Naive thymus-derived CD8-positive, alpha-beta T cell (primary cell): ENCODE measurements around the gene SMG5. TPM values are rescaled to one million over a fixed set of nuclear protein-coding genes. Genes with fewer than 3 reads are reported as not detected.

Source experiments
- ATAC-seq, 2 donors: fragments of 150-1000 bp; cut with Tn5 transposase in 1 of 2; sonication (Bioruptor Pico), chemical (Tn5 transposase) in 1 of 2; 1 replicate in 1 of 2; 2 replicates in 1 of 2; pipeline ENCODE4 v1.10.0; 2021; ENCODE audit warnings: mild to moderate bottlenecking in 2 of 2, moderate library complexity in 2 of 2
- POLR2A ChIA-PET: fragments of 350-600 bp; sonication (Branson Sonifier 250); formaldehyde crosslinking; loops from one replicate; lab custom pipeline; 2021; ENCODE audit warnings: antibody characterized with exemption; lab: Charles Lee
- DNase-seq, 10 donors: peaks; one replicate each; pipeline versions ENCODE4 v3.0.0 to v3.0.0-alpha.2; 2020 to 2022
- H3K27ac Mint-ChIP-seq, 10 donors: one replicate each; pipeline ENCODE4 v1.8.0; 2020 to 2022; ENCODE audit warnings: mild to moderate bottlenecking in 10 of 10, mixed read lengths in 10 of 10, moderate library complexity in 4 of 10, inconsistent platforms in 1 of 10
- H3K27me3 Mint-ChIP-seq, 5 donors: one replicate each; pipeline ENCODE4 v1.8.0; 2021 to 2022; ENCODE audit warnings: mixed read lengths in 5 of 5
- H3K36me3 Mint-ChIP-seq, 3 donors: one replicate each; pipeline ENCODE4 v1.8.0; 2020 to 2022; ENCODE audit warnings: mixed read lengths in 3 of 3, mild to moderate bottlenecking in 2 of 3, inconsistent platforms in 1 of 3
- H3K4me1 Mint-ChIP-seq, 4 donors: one replicate each; pipeline ENCODE4 v1.8.0; 2021 to 2022; ENCODE audit warnings: mixed read lengths in 4 of 4
- H3K4me3 Mint-ChIP-seq, 10 donors: one replicate each; pipeline ENCODE4 v1.8.0; 2020 to 2022; ENCODE audit warnings: mild to moderate bottlenecking in 10 of 10, mixed read lengths in 10 of 10, moderate library complexity in 6 of 10, inconsistent platforms in 1 of 10
- H3K9me3 Mint-ChIP-seq, 9 donors: one replicate each; pipeline ENCODE4 v1.8.0; 2020 to 2022; ENCODE audit warnings: mixed read lengths in 9 of 9, mild to moderate bottlenecking in 3 of 9, inconsistent platforms in 1 of 9, moderate library complexity in 1 of 9
- polyA plus RNA-seq, 3 donors: library from polyadenylated mRNA; unstranded; fragments of 300-500 nt; fragmentation: Illumina TruSeq; gene quantifications; one replicate each; pipeline ENCODE4 v1.2.3, GENCODE V29; 2021
- total RNA-seq, 8 experiments: library from RNA in 2 of 8; stranded (reverse) in 2 of 8; gene quantifications; one replicate each; pipeline ENCODE4 v1.2.3 and lab custom pipeline; 2021 to 2026

SMG5 gene
- total and polyA plus RNA-seq, 5 experiments from 2014 or later: 9.5 to 68.9 (median 28.4) TPM

DNA sequence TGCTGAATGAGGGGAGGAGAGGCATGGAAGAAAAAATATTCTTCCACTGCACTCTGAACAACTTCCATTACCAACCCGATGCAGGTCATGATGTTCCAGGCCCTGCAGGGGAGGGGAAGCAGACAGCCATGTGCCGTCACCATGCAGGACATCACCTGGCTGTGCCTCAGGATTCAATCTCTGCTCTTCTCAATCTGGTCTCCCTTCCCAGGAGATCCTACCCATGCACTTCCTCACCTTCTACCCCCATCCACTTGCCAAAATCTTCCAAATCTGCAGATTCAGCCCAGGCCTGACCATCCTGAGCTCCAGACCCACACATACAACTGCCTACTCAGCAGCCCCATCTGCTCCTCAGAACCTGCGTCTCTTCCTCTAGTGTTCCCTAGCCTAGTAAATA, 29.0 kb downstream of the SMG5 start:
- no peak for DNase-seq
- Mint-ChIP-seq H3K27me3 (no peaks in the 10 kb centered on the region), H3K27ac (peak overlapping the region in 6 of 10 donors; percentile 11 to 86 (median 70)), H3K4me1 (peaks cover 6 to 11% (median 8%) of the 10 kb centered on the region in 4 donors), H3K4me3 (no peak overlapping the region), H3K9me3 (no peaks in the 10 kb centered on the region), H3K36me3 (peaks cover 0 to 69% (median 5%) of the 10 kb centered on the region in 3 donors)
- POLR2A ChIA-PET: interaction anchor here (0.7 kb wide), 1 partner anchor 364 kb away, joined by 3 read pairs; no protein-coding TSS in a partner anchor
- no peak for ATAC-seq

DNA sequence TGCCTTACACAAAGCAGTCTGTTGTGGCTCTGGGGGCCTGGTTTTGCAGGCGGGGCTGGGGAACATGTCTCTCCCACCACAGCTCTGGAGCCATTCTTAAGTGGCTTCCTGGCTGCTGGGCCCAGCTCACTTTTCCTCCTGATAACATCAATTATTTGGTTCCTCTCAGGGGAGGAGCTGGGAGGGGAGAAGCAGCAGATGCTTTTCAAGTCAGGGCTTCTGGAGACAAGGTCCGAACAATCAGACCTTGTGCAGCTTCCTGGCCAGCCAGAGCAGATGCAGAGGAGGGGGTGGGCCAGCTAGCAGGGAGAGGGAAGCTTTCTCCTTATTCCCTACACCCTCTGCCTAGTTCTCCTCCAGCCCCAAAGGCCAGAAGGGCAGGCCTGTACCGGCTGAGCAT, 31.1 kb downstream of the SMG5 start:
- H3K27ac Mint-ChIP-seq: peak overlapping the region in 5 of 10 donors; percentile 10 to 74 (median 40)
- H3K9me3 Mint-ChIP-seq: no peaks in the 10 kb centered on the region
- ATAC-seq (no peak), DNase-seq (no peak)
- H3K36me3 Mint-ChIP-seq: peaks cover 0 to 48% (median 0%) of the 10 kb centered on the region in 3 donors
- no peak overlapping the region for H3K4me3 Mint-ChIP-seq
- no peaks in the 10 kb centered on the region for H3K27me3 Mint-ChIP-seq
- peaks cover 0 to 14% (median 3%) of the 10 kb centered on the region in 4 donors for H3K4me1 Mint-ChIP-seq
- POLR2A ChIA-PET: interaction anchor here (1.5 kb wide), 1 partner anchor 9 kb away, joined by 3 read pairs; no protein-coding TSS in a partner anchor

DNA sequence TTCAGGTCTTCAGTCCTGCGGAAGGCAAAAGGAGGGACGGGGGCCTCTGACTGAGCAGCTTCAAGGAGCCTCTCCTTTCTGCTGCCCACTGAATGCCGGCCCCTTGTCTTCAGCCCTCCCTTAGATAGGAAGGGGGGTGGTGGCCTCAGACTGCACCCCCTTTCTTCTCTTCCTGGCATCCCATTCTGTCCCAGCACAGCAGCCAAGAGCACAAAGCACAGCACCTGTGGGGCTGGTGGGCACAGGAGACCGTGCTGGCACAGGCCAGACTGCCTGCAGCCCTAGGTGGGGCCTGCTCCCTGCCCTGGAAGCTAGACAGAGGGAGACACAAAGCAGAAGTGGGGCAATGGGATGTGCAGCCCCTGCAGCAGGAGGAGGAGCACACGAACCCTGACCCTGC, 33.0 kb downstream of the SMG5 start:
- no peak for DNase-seq
- Mint-ChIP-seq H3K4me3 (no peak overlapping the region), H3K9me3 (no peaks in the 10 kb centered on the region), H3K4me1 (peaks cover 16 to 21% (median 19%) of the 10 kb centered on the region in 4 donors), H3K27me3 (no peaks in the 10 kb centered on the region), H3K27ac (peak overlapping the region in 2 of 10 donors; percentile 38 to 72), H3K36me3 (peaks cover 0 to 40% (median 0%) of the 10 kb centered on the region in 3 donors)
- POLR2A ChIA-PET: interaction anchor here (0.6 kb wide), 1 partner anchor 24 kb away, joined by 7 read pairs; no protein-coding TSS in a partner anchor
- ATAC-seq: no peak

DNA sequence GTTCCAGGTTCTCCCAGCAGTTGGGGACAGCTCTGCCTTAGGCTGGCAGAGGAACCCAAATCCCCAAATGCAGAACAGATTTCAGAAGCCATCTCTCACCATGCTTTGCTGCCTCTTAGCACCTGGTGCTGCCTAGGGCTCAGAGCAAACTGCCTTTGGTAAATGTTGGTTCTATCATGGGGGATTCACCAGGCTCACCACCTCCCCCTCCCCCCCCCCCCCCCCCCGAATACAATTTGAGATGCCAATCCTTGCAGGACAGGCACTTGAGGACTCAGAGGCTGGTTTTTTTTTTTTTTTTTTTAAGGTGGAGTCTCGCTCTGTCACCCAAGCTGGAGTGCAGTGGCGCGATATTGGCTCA, 34.3 kb downstream of the SMG5 start:
- H3K4me1 Mint-ChIP-seq: peaks cover 16 to 22% (median 19%) of the 10 kb centered on the region in 4 donors
- DNase-seq: peak in 1 of 10 donors; percentile 43
- peak in 1 of 2 donors; percentile 9 for ATAC-seq
- H3K36me3 Mint-ChIP-seq: peaks cover 0 to 29% (median 0%) of the 10 kb centered on the region in 3 donors
- POLR2A ChIA-PET: interaction anchor here (0.5 to 0.6 kb wide), 2 partner anchors 39 to 338 kb away, joined by 3 to 6 read pairs; no protein-coding TSS in a partner anchor
- no peaks in the 10 kb centered on the region for H3K9me3 Mint-ChIP-seq
- peak overlapping the region in 2 of 10 donors; percentile 29 to 83 for H3K27ac Mint-ChIP-seq
- no peaks in the 10 kb centered on the region for H3K27me3 Mint-ChIP-seq
- H3K4me3 Mint-ChIP-seq: peak overlapping the region in 1 of 10 donors; percentile 45

GRCh38 chr1:156247460-156248322, 34.9 kb downstream of the SMG5 start, which contains the start of gene PAQR6:
PAQR6 (minus strand) TSS chr1:156248056; CDS start chr1:156246731, 1,325 bp downstream.
- ATAC-seq (peak in 1 of 2 donors; percentile 6), DNase-seq (peak in 1 of 10 donors; percentile 60)
- Mint-ChIP-seq H3K36me3 (peaks cover 0 to 22% (median 0%) of the 10 kb centered on the region in 3 donors), H3K27ac (peak within 1 kb of the TSS in 6 of 10 donors; percentile 29 to 83 (median 46)), H3K4me3 (peak within 1 kb of the TSS in 3 of 10 donors; percentile 5 to 45 (median 37)), H3K27me3 (no peaks in the 10 kb centered on the region), H3K9me3 (no peaks in the 10 kb centered on the region), H3K4me1 (peaks cover 14 to 22% (median 19%) of the 10 kb centered on the region in 4 donors)
- POLR2A ChIA-PET: interaction anchor here (0.5 kb wide), 1 partner anchor 40 kb away, joined by 6 read pairs; no protein-coding TSS in a partner anchor

DNA sequence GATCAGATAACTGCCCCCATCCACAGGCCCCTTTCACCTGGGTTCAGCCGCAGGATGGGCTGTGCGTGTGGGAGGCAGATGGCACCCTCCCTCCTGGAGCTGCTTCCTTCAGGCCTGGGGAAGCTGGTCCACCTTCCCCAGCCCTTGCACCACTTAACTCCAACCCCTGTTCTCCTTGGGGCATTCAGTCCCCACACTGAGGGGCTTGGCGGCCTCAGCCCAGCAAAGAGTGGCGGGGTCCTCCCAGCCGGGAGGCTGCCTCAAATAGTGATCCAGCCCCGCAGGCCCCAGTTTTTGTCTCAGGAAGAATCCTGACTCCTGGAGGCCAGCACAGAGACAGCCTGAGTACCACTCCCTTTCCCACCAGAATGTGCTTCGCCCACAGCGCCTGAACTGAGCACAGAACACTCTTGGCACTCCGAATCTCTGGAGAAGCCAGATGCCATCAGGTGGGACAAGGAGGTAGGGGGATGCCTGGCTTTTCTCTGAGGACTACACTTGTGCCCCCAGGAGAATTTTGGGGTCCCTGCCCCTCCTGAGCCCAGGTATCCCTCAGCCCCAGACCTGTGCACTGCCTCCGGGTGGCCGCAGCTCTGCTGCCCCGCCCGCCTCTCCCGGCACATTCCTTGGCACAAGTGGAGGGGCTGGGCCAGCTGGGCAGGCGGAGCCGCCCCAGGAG, 35.7 kb downstream of the SMG5 start:
- H3K9me3 Mint-ChIP-seq: no peaks in the 10 kb centered on the region
- ATAC-seq (no peak), DNase-seq (peak in 1 of 10 donors; percentile 52)
- peaks cover 0 to 16% (median 0%) of the 10 kb centered on the region in 3 donors for H3K36me3 Mint-ChIP-seq
- H3K4me1 Mint-ChIP-seq: peaks cover 14 to 22% (median 19%) of the 10 kb centered on the region in 4 donors
- H3K4me3 Mint-ChIP-seq: peak overlapping the region in 5 of 10 donors; percentile 30 to 58 (median 44)
- H3K27me3 Mint-ChIP-seq: no peaks in the 10 kb centered on the region
- POLR2A ChIA-PET: interaction anchor here (1.3 kb wide), 1 partner anchor 34 kb away, joined by 5 read pairs; the partner anchor contains the start of gene PMF1
- peak overlapping the region in 1 of 10 donors; percentile 53 for H3K27ac Mint-ChIP-seq

DNA sequence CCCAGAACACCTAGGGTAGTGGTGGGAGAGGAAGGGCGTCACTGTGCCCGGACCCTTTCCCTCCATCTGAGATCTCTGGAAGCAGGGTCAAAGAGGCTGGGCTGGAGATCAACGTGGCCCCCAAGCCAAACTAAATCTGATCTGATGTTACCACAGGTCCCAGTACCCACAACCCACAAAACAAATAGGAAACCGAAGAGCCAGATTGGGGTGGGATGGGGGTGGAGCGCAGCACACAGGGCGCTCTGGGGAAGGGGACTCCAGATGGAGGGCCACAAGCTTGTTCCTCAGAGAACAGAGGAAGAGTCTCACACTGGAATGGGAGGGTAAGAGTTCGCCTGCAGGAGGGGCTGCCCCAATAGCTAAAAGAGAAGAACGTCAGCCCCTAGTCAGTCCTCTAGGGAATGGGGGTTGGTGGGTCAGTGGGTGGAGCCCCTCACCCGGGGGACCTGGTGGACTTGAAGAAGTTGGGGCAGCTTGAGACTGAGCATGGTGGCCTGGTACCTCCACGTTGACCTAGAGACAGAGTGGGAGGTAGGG, 36.3 kb downstream of the SMG5 start:
- peaks cover 0 to 14% (median 0%) of the 10 kb centered on the region in 3 donors for H3K36me3 Mint-ChIP-seq
- no peak for ATAC-seq

GRCh38 chr1:156245451-156246232, 37.0 kb downstream of the SMG5 start:
- H3K36me3 Mint-ChIP-seq: peaks cover 0 to 15% (median 0%) of the 10 kb centered on the region in 3 donors
- peaks cover 14 to 22% (median 19%) of the 10 kb centered on the region in 4 donors for H3K4me1 Mint-ChIP-seq
- no peaks in the 10 kb centered on the region for H3K27me3 Mint-ChIP-seq
- no peaks in the 10 kb centered on the region for H3K9me3 Mint-ChIP-seq
- H3K27ac Mint-ChIP-seq: peak overlapping the region in 9 of 10 donors; percentile 8 to 88 (median 82)
- ATAC-seq: peak; percentile 78 to 82
- POLR2A ChIA-PET: interaction anchor here (0.8 to 1.3 kb wide), 3 partner anchors 33 to 52 kb away, joined by 3 to 6 read pairs (median 5); partner anchors contain the start of genes PMF1, SLC25A44 and SMG5
- peak in 9 of 10 donors; percentile 13 to 67 (median 32) for DNase-seq
- H3K4me3 Mint-ChIP-seq: peak overlapping the region; percentile 70 to 91 (median 86)

More for the DNA sequence above, 36.3 kb downstream of the SMG5 start:
- peak in 1 of 10 donors; percentile 60 for DNase-seq
- no peaks in the 10 kb centered on the region for H3K27me3 Mint-ChIP-seq
- H3K4me1 Mint-ChIP-seq: peaks cover 14 to 22% (median 19%) of the 10 kb centered on the region in 4 donors
- POLR2A ChIA-PET: interaction anchor here (1.3 kb wide), 2 partner anchors 33 to 36 kb away, joined by 5 to 6 read pairs; partner anchors contain the start of genes PMF1 and SMG5
- no peaks in the 10 kb centered on the region for H3K9me3 Mint-ChIP-seq
- peak overlapping the region in 6 of 10 donors; percentile 22 to 75 (median 52) for H3K27ac Mint-ChIP-seq
- H3K4me3 Mint-ChIP-seq: peak overlapping the region; percentile 44 to 88 (median 52)

GRCh38 chr1:156244712-156245111, 37.9 kb downstream of the SMG5 start:
- Mint-ChIP-seq H3K4me3 (peak overlapping the region; percentile 12 to 91 (median 86)), H3K9me3 (no peaks in the 10 kb centered on the region), H3K36me3 (peaks cover 0 to 12% (median 0%) of the 10 kb centered on the region in 3 donors), H3K27me3 (no peaks in the 10 kb centered on the region), H3K27ac (peak overlapping the region in 4 of 10 donors; percentile 48 to 87 (median 74)), H3K4me1 (peaks cover 11 to 22% (median 19%) of the 10 kb centered on the region in 4 donors)
- DNase-seq (peak in 1 of 10 donors; percentile 40), ATAC-seq (no peak)
- POLR2A ChIA-PET: interaction anchor here (0.5 kb wide), 1 partner anchor 573 kb away, joined by 3 read pairs; no protein-coding TSS in a partner anchor

DNA sequence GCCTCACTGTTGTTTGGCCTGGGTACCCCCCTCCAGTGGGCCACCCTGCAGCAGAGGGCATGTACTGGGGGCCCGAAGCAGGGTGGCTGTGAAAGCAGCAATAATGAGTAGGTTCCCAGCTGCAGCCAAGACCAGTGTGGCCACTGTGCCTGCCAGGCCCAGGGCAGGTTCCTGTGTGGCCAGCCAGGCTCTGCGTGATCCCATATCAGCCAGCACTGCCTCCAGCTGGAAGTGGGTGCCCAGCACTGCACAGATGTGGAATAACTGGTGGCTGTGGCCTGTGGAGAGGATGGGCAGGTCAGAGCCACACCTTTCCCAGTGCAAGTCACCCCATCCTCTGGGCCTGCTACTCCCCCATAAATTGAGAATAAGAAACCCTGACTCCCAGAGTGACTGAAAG, 38.5 kb downstream of the SMG5 start:
- Mint-ChIP-seq H3K36me3 (peaks cover 0 to 14% (median 2%) of the 10 kb centered on the region in 3 donors), H3K9me3 (no peaks in the 10 kb centered on the region), H3K27ac (peak overlapping the region in 2 of 10 donors; percentile 48 to 77), H3K27me3 (no peaks in the 10 kb centered on the region), H3K4me3 (peak overlapping the region in 6 of 10 donors; percentile 13 to 91 (median 88)), H3K4me1 (peaks cover 11 to 22% (median 18%) of the 10 kb centered on the region in 4 donors)
- POLR2A ChIA-PET: no interaction called here
- ATAC-seq (no peak), DNase-seq (no peak)

DNA sequence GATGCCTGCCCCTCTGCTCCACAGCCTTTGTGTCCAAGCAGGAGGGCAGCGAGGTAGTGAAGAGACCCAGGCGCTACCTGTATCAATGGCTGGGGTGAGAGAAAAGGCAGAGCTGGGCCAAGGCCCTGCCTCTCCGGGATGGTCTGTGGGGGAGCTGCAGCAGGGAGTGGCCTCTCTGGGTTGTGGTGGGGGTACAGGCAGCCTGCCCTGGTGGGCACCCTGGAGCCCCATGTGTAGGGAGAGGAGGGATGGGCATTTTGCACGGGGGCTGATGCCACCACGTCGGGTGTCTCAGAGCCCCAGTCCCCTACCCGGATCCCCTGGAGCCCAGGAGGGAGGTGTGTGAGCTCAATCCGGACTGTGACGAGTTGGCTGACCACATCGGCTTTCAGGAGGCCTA, 39.9 kb downstream of the SMG5 start:
- Mint-ChIP-seq H3K4me3 (no peak overlapping the region), H3K27me3 (no peaks in the 10 kb centered on the region), H3K9me3 (no peaks in the 10 kb centered on the region), H3K4me1 (peaks cover 10 to 22% (median 18%) of the 10 kb centered on the region in 4 donors), H3K36me3 (peaks cover 0 to 28% (median 9%) of the 10 kb centered on the region in 3 donors), H3K27ac (peak overlapping the region in 1 of 10 donors; percentile 53)
- ATAC-seq: no peak
- DNase-seq: no peak
- POLR2A ChIA-PET: no interaction called here
